Endothelial cell of umbilical vein (primary cell): Measurements from ENCODE around the gene EPN3. TPM values are rescaled to one million over a fixed set of nuclear protein-coding genes. Genes with fewer than 3 reads are reported as not detected.

ENCODE experiments used
- BruUV-seq: library from RNA; stranded (reverse); fragments of 400-500 nt; replicated peaks from 2 replicates; lab custom pipeline; 2021; lab: Mats Ljungman, UMichigan
- CTCF ChIA-PET: fragments of 300-600, 350-600 bp; sonication (Branson Sonifier 250); formaldehyde crosslinking; loops from one replicate; lab custom pipeline; 2021; ENCODE audit warnings: antibody characterized with exemption, inconsistent platforms; lab: Charles Lee
- POLR2A ChIA-PET: fragments of 300-600, 350-600 bp; sonication (Branson Sonifier 250); formaldehyde crosslinking; loops from one replicate; lab custom pipeline; 2021; ENCODE audit warnings: antibody characterized with exemption, inconsistent platforms; lab: Charles Lee
- DNase-seq: peaks from one replicate; pipeline ENCODE4 v3.0.0-alpha.2; 2011; ENCODE audit warnings: low read depth, low spot score
- FAIRE-seq: peaks from 2 replicates; lab custom pipeline; 2011; peaks lifted over from hg19 to GRCh38; lab: Jason Lieb, UNC
- H2AFZ ChIP-seq: 2 replicates; pipeline ENCODE4 v1.6.0; 2012; ENCODE audit warnings: low read depth, low read length, control low read depth, inconsistent platforms
- H3K27ac ChIP-seq: 2 replicates; pipeline ENCODE4 v1.5.1; 2011; ENCODE audit warnings: low read depth, mild to moderate bottlenecking, control low read depth, low read length, moderate library complexity; ENCODE audit not compliant: insufficient read depth
- H3K27me3 ChIP-seq, 2 experiments: 2 replicates each; pipeline versions ENCODE4 v1.6.0 to v1.6.1; 2011; ENCODE audit warnings: low read length in 2 of 2, mixed read lengths in 1 of 2; ENCODE audit not compliant: control insufficient read depth in 2 of 2, insufficient read depth in 2 of 2
- H3K36me3 ChIP-seq, 2 experiments: 2 replicates in 1 of 2; 3 replicates in 1 of 2; pipeline ENCODE4 v1.5.1; 2011; ENCODE audit warnings: low read length in 2 of 2, mild to moderate bottlenecking in 1 of 2, moderate library complexity in 1 of 2; ENCODE audit not compliant: control insufficient read depth in 2 of 2, insufficient read depth in 2 of 2; ENCODE audit errors: extremely low read depth in 1 of 2
- H3K4me1 ChIP-seq: 3 replicates; pipeline ENCODE4 v1.5.1; 2011; ENCODE audit warnings: mild to moderate bottlenecking, low read length; ENCODE audit not compliant: control insufficient read depth, insufficient read depth; ENCODE audit errors: extremely low read depth
- H3K4me2 ChIP-seq: 2 replicates; pipeline ENCODE4 v1.6.1; 2011; ENCODE audit warnings: low read length, control low read depth, mixed read lengths; ENCODE audit not compliant: insufficient read depth
- H3K4me3 ChIP-seq, 3 experiments: fragments of 200-600 bp in 1 of 3; sonication (generic), shearing (Covaris generic) in 1 of 3; replicated peaks in 1 of 3; 2 replicates each; pipeline ENCODE4 v1.5.1; 2011 to 2016; ENCODE audit warnings: control low read depth in 3 of 3, low read length in 3 of 3, mild to moderate bottlenecking in 2 of 3, inconsistent platforms in 1 of 3, low read depth in 1 of 3, moderate library complexity in 1 of 3; ENCODE audit not compliant: insufficient read depth in 1 of 3
- H3K79me2 ChIP-seq: 2 replicates; pipeline ENCODE4 v1.6.0; 2012; ENCODE audit warnings: low read length, inconsistent platforms; ENCODE audit not compliant: control insufficient read depth, insufficient read depth
- H3K9ac ChIP-seq: replicated peaks from 2 replicates; pipeline ENCODE3; 2011; ENCODE audit warnings: low read length, control low read depth; ENCODE audit not compliant: insufficient read depth; ENCODE audit errors: extremely low read depth
- H3K9me1 ChIP-seq: replicated peaks from 3 replicates; pipeline ENCODE4 v1.6.0; 2011; ENCODE audit warnings: mild to moderate bottlenecking, low read length; ENCODE audit not compliant: control insufficient read depth, insufficient read depth; ENCODE audit errors: extremely low read depth
- H3K9me3 ChIP-seq: replicated peaks from 2 replicates; pipeline ENCODE4 v1.5.1; 2012; ENCODE audit warnings: low read length, inconsistent platforms; ENCODE audit not compliant: control insufficient read depth, insufficient read depth
- H4K20me1 ChIP-seq: replicated peaks from 2 replicates; pipeline ENCODE3; 2011; ENCODE audit warnings: mild to moderate bottlenecking, low read length; ENCODE audit not compliant: control insufficient read depth, insufficient read depth; ENCODE audit errors: extremely low read depth
- CTCF ChIP-seq, 2 donors: IDR thresholded peaks; 1 replicate in 1 of 2; 2 replicates in 1 of 2; pipeline ENCODE4 v1.5.1; 2011; ENCODE audit warnings: low read length in 2 of 2, mild to moderate bottlenecking in 2 of 2, moderate library complexity in 2 of 2, control low read depth in 1 of 2, inconsistent platforms in 1 of 2, low read depth in 1 of 2; ENCODE audit not compliant: insufficient read depth in 1 of 2; ENCODE audit errors: extremely low read depth in 1 of 2
- EZH2 ChIP-seq: IDR thresholded peaks from 2 replicates; pipeline ENCODE4 v1.6.1; 2012; ENCODE audit warnings: borderline replicate concordance, low read depth, mild to moderate bottlenecking, moderate library complexity, low read length, inconsistent platforms; ENCODE audit not compliant: severe bottlenecking
- FOS ChIP-seq: IDR thresholded peaks from 2 replicates; pipeline ENCODE4 v1.6.1; 2011; ENCODE audit warnings: mild to moderate bottlenecking, low read length, moderate library complexity, borderline replicate concordance; ENCODE audit not compliant: insufficient read depth
- GATA2 ChIP-seq: IDR thresholded peaks from 2 replicates; pipeline ENCODE4 v1.7.0; 2011; ENCODE audit warnings: low read depth, mild to moderate bottlenecking, moderate library complexity, mixed read lengths, low read length; ENCODE audit not compliant: insufficient read length, insufficient read depth
- JUN ChIP-seq: IDR thresholded peaks from 2 replicates; pipeline ENCODE4 v1.6.1; 2011; ENCODE audit warnings: borderline replicate concordance, low read depth; ENCODE audit not compliant: insufficient read length, insufficient read depth
- MAX ChIP-seq: IDR thresholded peaks from 2 replicates; pipeline ENCODE4 v1.6.1; 2011; ENCODE audit not compliant: insufficient read depth, insufficient read length
- MYC ChIP-seq: IDR thresholded peaks from one replicate; pipeline ENCODE4 v1.6.1; 2011; ENCODE audit warnings: mild to moderate bottlenecking, low read depth, low read length
- POLR2A ChIP-seq: IDR thresholded peaks from 2 replicates; pipeline ENCODE4 v1.6.1; 2012; ENCODE audit warnings: low read depth, mild to moderate bottlenecking, control low read depth, low read length
- POLR2AphosphoS5 ChIP-seq: IDR thresholded peaks from 2 replicates; pipeline ENCODE4 v1.6.1; 2012; ENCODE audit warnings: low read depth, mild to moderate bottlenecking, control low read depth, low read length, moderate library complexity; ENCODE audit not compliant: insufficient read depth
- dilution Hi-C: fragments of 300-500 bp; cut with MboI; formaldehyde crosslinking; loops from one replicate; pipeline ENCODE4 v1.15.0; 2019; ENCODE audit warnings: low sequenced_read_pairs; ENCODE audit not compliant: extremely low pct_ligation_motif_present
- intact Hi-C: fragments of 100-400 bp; cut with micrococcal nuclease; formaldehyde crosslinking; loops from one replicate; pipeline ENCODE4 v1.10.0; 2022
- polyA plus RNA-seq, 4 experiments: library from polyadenylated mRNA; depleted of rRNA in 3 of 4; stranded (reverse) in 3 of 4; unstranded in 1 of 4; fragments of >200 nt; gene quantifications; 2 replicates each; pipeline versions ENCODE4 v1.2.1 to v1.2.3, GENCODE V29; 2011 to 2012; ENCODE audit warnings: missing spikeins in 1 of 4
- total RNA-seq: library from RNA; stranded (reverse); gene quantifications from 2 replicates; pipeline ENCODE4 v1.2.3, GENCODE V29; 2021

The EPN3 gene
- total and polyA plus RNA-seq, 2 donors (not counting 3 experiments of a cell fraction or from before 2014, with no cell fraction given): not detected

- no peaks in the 10 kb centered on the region for H4K20me1 ChIP-seq
- no peaks in the 10 kb centered on the region for H3K4me1 ChIP-seq
- TF ChIP-seq MAX (no peak), EZH2 (no peak), CTCF (IDR thresholded peaks at IDR 0.05; ENCODE audit: extremely low read depth in 1 of 2, insufficient read depth in 1 of 2, low read depth in 1 of 2, low read length in 2 of 2) (no peak), FOS (no peak), MYC (no peak), GATA2 (no peak), JUN (no peak), POLR2A (no peak), POLR2AphosphoS5 (no peak)
- H3K27ac ChIP-seq: no peak overlapping the region
- H2AFZ ChIP-seq: no peak overlapping the region
- DNase-seq (no peak), FAIRE-seq (no peak)
- peaks cover 0 to 6% of the 10 kb centered on the region in 2 experiments for H3K27me3 ChIP-seq
- H3K9me3 ChIP-seq: no peaks in the 10 kb centered on the region
- ChIA-PET CTCF (no interaction called here), POLR2A (no interaction called here)
- H3K9ac ChIP-seq: no peak overlapping the region
- H3K4me3 ChIP-seq: no peak overlapping the region
- H3K79me2 ChIP-seq: no peaks in the 10 kb centered on the region
- BruUV-seq: no TSS peak
- no peaks in the 10 kb centered on the region for H3K36me3 ChIP-seq
- intact Hi-C loops: no loop called here
- no peak overlapping the region for H3K4me2 ChIP-seq
- H3K9me1 ChIP-seq: no peaks in the 10 kb centered on the region
- dilution Hi-C loops: no loop called here
Observed at GRCh38 chr17:50579399-50579798, 46.9 kb downstream of the EPN3 start.
